HuH-7.5 (cell line): ENCODE measurements around the gene HERC2.

ENCODE experiments used
- DNase-seq: peaks from one replicate; pipeline ENCODE4 v3.0.0; 2011; ENCODE audit warnings: low spot score

Gene HERC2

GRCh38 chr15:28111543-28111942 lies 210.4 kb downstream of the HERC2 start:
- DNase-seq, result no peak

GRCh38 chr15:28110481-28110881 lies 211.5 kb downstream of the HERC2 start:
- DNase-seq, result no peak

DNA sequence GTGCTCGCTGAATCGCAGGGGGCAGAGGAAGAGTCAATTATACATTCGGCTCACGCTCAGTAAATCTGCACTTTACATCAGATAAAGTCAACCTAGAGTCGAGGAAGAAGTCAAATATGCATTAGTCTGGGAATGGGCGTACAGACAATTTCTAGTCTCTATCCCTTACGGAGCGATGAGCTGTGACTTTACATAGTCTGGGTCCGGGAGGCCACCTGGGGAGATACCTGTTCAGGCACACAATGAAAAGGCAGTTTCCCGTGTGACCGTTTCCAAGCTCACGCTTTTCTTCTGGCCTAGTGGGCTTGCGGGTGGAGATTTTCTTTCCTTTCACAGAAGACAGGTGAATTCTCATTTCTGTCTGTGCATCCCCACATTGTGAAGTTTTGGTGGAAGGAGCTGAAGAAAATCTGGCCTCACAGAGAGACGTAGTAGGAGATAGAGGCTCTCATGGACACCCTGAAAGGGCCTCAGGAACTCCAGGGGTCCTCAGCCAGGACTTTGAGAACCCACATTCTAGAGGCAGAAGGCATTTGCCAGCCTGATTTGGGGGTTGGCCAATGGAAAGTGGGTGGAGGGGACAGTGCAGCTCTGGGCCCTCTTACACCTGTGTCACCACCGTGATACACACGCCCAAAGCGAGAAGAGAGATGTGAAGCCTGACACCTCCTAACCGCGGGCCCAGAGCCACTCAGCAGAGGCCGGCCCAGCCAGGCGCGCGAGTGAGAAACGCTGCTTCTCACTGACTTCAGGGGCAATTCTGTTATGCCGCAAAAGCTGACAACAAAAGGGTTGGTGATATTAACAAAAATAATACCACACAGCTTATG lies 212.1 kb downstream of the HERC2 start:
- no peak for DNase-seq

DNA sequence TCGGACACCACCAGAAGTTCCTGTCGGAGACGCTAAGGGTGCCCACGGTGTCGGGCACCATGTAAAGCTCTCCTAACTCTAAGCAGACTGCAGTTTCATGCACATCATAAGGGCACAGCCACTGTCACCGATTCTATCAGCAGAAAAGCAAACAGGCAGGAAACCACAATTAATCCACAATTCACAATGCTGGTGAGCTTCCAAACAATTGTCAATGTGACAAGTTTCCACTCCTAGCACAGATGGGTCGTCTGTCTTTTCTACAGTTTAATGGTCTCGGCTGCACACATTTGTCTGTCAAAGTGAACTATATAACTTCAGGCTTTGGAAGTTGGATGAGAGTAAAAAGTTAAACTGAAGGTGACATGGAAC lies 214.1 kb downstream of the HERC2 start:
- DNase-seq, result no peak

DNA sequence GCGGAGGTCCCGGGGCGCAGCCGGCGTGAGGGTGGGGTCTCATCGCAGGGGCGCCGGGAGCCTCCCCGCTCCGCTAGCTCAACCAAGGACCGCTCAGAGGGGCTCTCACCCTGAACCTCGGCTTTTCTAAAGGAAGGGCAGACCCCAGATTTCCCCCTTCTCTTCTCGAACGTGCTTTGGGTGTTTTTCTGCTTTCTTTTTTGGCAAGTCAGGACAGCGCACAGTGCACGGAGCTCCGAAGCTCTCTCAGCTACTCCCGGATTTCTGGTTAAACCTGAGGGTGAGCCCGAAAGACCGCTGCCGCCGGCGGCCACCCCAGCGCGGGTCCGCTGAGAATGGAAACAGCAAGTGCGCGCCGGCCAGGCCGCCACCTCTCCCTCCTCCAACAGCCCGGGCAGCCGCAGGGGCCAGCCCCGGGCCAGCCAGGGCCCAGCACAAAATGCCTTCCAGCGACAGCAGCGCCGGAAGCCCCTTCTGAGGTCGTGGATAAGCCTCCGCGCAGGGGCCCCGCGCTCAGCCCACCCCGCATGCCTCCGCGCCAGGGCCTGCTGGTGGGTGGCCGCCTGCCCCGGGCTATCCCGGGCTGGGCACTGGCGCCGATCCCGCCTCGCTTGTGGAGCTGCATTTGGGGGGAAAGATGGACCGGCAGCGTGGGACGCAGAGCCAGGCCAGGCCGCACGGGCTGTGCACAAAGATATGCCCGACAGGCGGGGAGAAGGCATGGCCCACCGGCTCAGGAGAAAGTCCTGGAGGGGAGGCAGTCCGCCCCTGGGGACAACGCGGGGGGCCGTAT lies 214.7 kb downstream of the HERC2 start:
- DNase-seq, result no peak

DNA sequence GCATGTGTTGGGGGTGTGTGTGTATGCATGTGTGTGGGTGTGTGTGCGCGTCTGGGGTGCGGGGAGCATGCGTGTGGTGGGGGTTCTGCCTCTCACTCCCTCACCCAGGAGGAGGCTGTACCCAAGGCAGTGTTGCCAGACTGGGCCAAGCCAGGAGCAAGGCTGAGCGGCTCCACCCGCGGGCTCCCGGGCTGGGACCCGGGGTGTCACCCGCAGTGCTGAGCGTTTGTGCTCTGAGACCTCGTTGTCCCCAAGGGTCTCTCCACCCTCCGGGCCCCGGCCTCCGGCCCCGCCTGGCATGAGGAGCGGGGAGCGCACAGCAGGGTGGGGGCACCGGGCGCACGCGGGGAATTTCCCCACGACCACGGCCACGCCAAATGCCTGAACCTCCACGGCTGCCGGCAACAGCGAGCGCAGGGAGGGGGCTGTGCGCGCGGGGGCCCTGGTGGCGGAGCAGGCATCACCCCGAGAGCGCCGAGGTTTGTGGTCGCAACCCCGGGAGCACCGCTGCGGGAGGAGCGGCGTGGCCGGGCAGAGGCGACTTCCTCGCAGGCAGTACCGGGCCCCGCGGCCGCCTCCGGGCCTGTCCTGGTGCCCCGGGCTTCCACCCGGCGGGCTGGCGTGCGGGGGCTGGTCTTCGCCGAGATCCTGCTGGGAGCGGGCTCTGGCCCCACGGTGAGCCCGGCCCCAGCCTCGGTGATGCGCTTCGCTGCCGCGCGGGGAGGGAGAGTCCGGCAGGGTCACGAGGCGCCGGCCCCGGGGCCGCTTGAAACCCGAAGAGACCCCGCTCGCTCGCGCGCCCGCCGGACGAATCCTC lies 215.5 kb downstream of the HERC2 start:
- DNase-seq, result peak; percentile 37

DNA sequence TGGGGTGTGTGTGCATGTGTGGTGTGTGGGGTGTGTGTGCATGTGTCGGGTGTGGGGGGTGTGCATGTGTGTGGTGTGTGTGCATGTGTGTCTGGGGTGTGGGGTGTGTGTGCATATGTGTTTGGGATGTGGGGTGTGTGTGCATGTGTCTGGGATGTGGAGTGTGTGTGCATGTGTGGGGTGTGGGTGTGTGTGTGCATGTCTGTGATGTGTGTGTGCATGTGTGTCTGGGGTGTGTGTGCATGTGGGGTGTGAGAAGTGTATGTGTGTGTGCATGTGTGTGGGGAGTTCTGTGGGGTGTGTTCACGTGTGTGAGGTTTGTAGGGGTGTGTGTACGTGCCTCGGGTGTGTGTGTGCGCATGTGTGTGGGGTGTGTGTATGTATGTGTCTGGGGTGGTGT lies 216.2 kb downstream of the HERC2 start:
- no peak for DNase-seq

GRCh38 chr15:28105224-28105791 lies 216.7 kb downstream of the HERC2 start:
- DNase-seq, result no peak

DNA sequence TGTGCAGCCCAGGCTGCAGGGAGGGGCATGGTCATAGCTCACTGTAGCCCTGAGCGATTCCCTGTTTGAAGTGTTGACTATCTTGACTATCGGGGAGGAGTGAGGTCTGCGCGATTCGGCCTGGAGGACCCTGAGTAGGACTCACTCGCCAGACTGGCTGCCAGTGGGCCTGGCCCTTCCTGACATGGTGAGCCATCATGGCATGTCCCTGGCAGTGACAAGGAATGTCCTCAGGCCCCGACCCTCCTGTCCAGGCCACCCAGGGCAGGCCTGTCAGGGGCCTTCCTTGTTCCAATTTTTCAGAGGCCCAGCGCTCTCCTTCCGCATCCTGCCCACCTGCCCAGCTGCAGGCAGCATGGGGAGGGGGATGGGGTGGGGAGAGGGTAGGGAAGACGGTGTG lies 217.7 kb downstream of the HERC2 start:
- DNase-seq, result no peak

GRCh38 chr15:28103831-28104230 lies 218.1 kb downstream of the HERC2 start:
- no peak for DNase-seq

GRCh38 chr15:28101983-28102441 lies 220.0 kb downstream of the HERC2 start:
- no peak for DNase-seq

GRCh38 chr15:28101201-28101600 lies 220.8 kb downstream of the HERC2 start:
- no peak for DNase-seq

- no peak for DNase-seq
These were observed 221.3 kb downstream of the HERC2 start for GRCh38 chr15:28100516-28101195.

DNA sequence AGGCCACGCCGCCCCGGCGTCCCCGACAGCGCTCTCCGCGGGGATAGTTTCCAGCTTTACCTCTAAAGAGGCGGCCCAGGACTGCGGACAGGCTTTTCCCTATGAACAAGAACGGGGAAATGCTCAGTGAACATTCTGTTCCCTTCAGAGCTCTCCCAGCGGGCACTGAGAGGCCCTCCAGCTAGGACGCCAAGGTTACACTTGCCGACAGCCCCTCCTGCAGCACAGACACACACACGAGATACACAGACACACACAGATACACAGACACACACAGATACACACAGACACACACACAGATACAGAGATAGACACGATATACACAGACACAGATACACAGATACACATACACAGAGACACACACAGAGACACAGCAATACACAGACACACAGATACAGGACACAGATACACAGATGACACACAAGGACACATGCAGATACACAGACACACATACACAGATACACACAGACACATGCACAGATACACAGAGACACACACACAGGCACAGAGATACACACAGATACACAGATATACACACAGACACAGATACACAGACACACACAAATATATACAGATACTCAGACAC lies 222.3 kb downstream of the HERC2 start:
- no peak for DNase-seq

- peak; percentile 77 for DNase-seq
These were observed 223.0 kb downstream of the HERC2 start, which contains the start of gene OCA2 for GRCh38 chr15:28098766-28099554. OCA2 (minus strand) TSS chr15:28099315; CDS start chr15:28081874, 17,441 bp downstream.

DNA sequence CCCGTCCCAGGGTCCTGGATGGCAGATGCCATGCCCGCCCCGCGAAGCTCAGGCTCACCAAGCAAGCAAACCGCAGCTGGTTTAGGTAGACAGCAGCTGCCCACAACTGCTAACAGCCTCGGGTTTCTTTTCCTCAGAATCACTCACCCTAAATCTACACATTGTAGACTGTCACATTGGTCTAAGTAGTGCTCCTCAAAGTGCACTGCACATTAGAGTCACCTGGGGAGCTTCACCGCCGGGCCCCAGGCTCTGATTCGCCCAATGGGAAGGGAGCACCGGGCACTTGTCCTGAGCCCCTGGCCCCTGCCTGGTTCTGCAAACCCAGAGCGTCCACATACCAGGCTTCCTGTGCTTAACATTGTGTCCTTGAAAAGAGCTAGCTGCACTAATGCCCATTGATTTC lies 223.6 kb downstream of the HERC2 start:
- DNase-seq, result no peak

DNA sequence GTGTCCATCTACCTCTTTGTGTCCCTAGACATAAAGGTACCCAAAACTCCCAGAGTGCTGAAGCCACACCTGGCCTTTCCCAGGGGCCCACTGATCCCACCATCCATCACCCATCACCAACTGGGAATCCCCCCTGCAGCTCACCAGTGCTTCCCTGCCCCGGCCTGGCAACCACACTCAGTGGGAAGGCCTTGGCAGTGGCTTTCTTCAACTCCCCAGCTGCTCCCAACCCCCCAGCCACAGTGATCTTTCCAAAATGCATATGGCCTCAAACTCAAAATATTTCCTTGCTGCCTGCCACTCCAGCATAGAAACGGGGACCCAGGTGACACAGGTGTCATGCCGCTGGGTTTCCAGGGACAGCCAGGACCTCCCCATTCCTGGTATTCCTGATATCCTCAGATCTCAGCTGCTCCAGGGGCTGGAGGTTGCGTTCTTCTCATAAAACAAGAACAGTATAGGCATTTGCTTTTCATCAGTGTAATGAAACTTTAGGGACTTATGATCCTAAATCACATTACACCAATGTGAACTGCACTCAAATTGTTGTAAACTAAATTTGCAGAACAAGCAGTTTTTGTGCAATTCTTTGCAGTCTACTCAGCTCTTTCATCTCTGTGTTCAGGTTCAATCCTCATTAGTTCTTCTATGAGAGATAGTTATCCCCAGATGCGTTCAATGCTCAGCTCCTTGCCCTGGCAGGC lies 224.2 kb downstream of the HERC2 start:
- DNase-seq, result no peak

- no peak for DNase-seq
These were observed 225.1 kb downstream of the HERC2 start for GRCh38 chr15:28096670-28097431.

GRCh38 chr15:28096411-28096669 lies 225.6 kb downstream of the HERC2 start:
- no peak for DNase-seq
